GM12874 (cell line): ENCODE data around the gene EXT2.

Experiments
- TF ChIP-seq, protein P1 (sequence below): IDR thresholded peaks from 2 replicates; pipeline ENCODE4 v1.5.1; 2011; ENCODE audit warnings: low read depth, mild to moderate bottlenecking, control low read depth, low read length, moderate library complexity; ENCODE audit not compliant: insufficient read depth

The EXT2 gene

DNA sequence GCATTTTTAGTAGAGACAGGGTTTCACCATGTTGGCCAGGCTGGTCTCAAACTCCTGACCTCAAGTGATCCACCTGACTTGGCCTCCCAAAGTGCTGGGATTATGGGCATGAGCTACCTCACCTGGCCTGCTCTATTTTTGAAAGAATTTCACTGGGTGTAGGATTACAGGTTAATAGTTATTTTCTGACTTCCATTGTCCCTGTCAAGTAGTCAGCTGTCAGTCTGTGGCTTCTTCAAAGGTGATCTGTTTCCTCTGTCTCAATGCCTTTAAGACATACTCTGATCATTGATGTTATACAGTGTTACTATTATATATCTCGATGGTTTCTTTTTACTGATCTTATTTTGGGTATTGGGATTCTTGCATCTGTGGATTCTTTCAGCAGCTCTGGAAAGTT, 10.1 kb upstream of the EXT2 start:
- TF ChIP-seq, protein P1, sequence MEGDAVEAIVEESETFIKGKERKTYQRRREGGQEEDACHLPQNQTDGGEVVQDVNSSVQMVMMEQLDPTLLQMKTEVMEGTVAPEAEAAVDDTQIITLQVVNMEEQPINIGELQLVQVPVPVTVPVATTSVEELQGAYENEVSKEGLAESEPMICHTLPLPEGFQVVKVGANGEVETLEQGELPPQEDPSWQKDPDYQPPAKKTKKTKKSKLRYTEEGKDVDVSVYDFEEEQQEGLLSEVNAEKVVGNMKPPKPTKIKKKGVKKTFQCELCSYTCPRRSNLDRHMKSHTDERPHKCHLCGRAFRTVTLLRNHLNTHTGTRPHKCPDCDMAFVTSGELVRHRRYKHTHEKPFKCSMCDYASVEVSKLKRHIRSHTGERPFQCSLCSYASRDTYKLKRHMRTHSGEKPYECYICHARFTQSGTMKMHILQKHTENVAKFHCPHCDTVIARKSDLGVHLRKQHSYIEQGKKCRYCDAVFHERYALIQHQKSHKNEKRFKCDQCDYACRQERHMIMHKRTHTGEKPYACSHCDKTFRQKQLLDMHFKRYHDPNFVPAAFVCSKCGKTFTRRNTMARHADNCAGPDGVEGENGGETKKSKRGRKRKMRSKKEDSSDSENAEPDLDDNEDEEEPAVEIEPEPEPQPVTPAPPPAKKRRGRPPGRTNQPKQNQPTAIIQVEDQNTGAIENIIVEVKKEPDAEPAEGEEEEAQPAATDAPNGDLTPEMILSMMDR = no peak

DNA sequence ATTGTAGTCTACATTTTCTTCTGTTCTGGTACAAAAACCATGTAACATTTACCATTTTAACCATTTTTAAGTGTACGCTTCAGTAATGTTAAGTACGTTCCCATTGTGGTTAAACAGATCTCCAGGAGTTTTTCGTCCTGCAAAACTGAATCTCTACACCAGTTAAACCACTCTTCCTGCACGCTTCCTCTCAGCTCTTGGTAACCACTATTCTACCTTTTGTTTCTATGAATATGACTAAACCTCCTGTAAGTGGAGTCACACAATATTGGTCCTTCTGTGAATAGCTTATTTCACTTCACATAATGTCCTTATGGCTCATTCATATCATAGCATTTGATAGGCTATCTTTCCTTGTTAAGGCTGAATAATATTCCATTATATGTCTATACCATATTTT, 7.1 kb upstream of the EXT2 start:
- TF ChIP-seq, protein P1 = no peak

- TF ChIP-seq, protein P1 = no peak
Observed at GRCh38 chr11:44088871-44089270, 6.6 kb upstream of the EXT2 start.

DNA sequence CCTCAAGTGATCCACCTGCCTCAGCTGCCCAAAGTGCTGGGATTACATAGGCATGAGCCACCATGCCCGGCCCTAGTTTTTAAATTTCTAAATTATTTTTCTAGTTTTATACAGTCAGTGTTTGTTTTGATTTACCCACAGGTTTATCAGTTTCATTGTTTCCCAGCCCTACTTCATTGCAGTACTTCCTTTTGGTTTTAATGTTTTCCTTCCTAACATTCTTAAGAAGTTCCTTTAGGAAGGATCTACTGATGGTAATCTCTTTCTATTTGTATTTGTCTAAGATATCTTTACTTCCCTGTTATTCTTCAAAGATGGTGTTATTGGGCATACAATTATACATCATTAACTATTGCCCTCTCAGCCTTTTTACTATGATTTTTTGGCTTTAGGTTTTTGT, 4.9 kb upstream of the EXT2 start:
- TF ChIP-seq, protein P1 = no peak

GRCh38 chr11:44094260-44094868, 1.1 kb upstream of the EXT2 start:
- TF ChIP-seq, protein P1 = peak; percentile 73

DNA sequence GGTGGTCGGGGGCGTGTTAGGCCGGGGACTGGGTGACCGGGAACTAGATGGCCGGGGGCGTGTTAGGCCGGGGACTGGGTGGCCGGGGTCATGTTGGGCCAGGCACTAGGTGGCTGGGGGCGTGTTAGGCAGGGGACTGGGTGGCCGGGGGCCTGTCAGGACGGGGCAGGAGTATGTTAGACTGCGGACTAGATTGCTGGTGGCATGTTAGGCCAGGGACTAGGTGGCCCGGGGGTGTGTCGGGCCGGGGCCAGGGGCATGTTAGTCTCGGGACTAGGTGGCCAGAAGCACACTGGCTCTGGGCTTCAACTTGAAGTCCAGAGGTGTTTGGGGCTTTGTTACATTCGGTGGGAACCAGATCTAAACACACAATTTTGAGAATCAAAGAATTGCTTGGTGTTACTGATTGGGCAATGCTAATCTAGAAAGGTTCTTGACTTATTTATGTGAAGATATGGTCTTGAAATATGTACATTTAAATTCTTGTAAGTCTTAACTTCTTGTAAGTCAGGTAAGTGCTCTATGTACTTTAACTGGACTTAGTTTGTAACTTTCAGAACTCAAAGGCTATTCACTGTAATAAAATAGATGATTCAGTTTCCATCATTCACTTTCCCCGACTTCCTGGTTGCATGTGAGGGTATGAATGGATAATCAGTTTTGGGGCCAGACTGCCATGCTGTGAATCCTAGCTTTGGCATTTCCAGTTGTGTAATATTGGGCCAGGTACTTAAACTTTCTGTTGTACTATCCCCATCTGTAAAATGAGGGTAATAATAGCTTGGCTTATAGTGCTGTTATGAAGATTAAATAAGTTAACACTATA, 1.1 kb downstream of the EXT2 start:
- TF ChIP-seq, protein P1 = no peak

GRCh38 chr11:44097821-44098220, 2.3 kb downstream of the EXT2 start:
- TF ChIP-seq, protein P1 = no peak
